CD4-positive, alpha-beta T cell treated with Interleukin-15 for 1 hour (primary cell): Measurements from ENCODE around the gene GLRA2.

Experiments used
- DNase-seq: peaks from one replicate; pipeline ENCODE4 v3.0.0-alpha.2; 2020

The GLRA2 gene

GRCh38 chrX:14529290-14529989, at the start of gene GLRA2:
GLRA2 (plus strand) TSS chrX:14529536; CDS start chrX:14530058, 522 bp downstream.
- no peak for DNase-seq

DNA sequence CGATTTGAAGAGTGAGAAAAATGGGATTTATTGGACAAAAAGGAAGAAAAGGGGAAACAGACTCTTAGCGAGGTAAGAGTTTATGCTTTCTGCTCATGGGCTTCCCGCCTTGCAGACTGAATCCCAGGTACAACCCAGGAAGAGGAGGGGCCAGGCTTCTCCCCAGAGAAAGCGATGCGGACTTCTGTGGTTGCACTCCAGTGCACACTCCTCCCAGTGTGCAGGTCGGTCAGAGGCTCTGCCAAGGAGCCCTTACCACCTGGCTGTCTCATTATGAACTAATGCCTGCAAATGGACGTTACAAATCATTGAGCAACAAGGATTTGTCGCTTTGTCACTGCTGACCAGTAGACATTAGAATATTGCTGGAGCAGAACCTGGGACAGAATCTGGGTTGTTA, 39.9 kb upstream of the GLRA2 start:
- no peak for DNase-seq

DNA sequence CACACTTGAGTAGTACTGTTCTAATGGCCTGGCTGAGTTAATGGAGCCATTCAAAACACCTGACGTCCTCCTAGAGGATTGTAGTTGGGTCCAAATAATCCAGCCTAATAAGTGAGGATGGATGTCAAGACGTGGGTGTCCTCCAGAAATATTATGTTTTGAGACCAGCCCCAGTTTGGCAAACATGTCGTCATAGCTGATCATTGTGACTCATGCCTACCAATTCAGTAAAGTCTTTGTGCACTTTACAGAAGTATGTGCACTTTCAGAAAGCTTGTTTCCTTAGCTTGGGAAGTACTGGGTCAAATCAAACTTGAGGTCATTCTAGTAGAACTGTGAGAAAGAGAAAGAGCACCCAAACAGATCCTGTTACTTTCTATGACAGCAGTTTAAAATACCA, 37.6 kb upstream of the GLRA2 start:
- no peak for DNase-seq

DNA sequence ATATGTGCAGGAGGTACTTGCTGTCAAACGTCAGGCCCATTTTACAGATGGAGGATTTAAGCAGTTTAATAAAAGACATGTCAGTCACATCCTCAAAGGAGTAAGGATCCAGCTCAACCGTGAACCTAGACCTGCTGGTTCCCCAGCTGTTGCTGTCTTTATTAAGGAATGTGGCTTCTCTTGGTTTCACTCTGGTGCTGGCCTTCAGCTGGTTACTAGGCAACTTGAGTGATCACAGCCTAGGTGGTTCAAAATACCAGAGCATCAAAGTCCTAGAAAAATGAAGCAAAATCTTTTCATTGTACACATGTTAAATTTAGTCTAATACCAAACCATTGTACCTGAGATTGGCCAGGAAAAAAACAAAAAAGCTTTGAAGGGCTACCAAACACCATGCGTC, 32.7 kb upstream of the GLRA2 start:
- no peak for DNase-seq

GRCh38 chrX:14497184-14497666, 32.1 kb upstream of the GLRA2 start:
- no peak for DNase-seq

- no peak for DNase-seq
Measured at GRCh38 chrX:14501327-14501726, 28.0 kb upstream of the GLRA2 start.

DNA sequence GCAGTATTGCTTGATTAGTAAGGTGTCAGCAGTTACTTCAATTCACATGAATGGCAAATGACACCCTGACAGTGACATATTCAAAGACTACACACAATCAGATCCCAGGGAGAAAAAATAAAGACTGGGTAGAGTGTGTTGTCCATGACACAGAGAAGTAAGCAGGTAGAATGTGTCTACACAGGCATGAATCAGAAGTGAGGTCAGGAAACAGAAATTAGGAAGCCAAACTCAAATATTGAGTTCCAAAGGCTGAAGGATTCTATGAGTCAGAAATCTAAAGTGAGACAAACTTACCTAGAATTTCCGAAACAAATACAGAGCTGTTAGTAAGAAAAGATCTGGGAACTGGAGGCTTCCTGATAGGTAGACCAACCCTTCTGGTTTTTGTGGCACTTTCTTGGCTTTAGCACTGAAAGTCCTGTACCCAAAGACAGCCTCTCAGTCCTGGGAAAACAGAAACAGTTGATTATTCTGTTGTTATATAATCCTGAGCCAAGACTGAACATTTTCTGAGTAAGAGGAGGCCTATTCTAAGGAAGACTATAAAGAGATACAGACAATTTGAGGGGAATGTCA, 24.3 kb upstream of the GLRA2 start:
- DNase-seq, result no peak

DNA sequence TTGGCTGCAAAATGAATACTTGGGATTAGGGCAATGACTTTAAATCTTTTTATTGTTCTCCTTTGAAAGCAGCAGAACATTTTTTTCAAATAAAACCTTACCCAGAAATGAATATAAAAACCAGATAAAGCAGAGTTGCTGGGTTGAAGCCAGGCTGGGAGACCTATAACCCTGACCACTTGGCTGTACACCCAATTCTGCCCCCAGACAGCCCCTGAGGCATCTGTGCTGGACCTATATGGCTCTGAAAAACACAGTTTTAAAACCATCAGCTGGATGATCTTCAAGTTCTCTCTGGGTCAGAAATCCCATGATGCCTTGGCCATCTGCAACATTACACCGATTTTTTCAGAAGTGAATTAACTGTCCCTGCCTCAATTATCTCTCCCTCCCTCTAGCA, 23.7 kb upstream of the GLRA2 start:
- no peak for DNase-seq

DNA sequence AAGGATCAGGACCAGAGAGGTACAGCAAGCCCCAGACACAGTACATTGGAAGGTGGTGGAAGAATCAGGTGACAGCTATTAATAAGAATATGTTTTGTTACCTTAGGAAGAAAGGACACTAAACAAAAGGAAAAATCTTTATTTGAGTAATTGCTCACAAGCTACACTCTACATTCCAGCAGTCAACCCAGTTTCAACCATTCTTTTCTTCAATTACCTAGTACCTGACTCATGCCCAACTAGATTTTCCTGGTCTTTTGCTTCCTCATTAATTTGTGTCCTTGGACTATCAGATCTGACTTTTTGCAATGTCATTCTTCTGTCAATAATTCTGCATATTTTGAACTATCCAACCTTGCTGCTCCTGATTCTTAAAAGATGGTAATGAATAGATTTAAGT, 22.5 kb upstream of the GLRA2 start:
- no peak for DNase-seq

GRCh38 chrX:14508025-14508690, 21.2 kb upstream of the GLRA2 start:
- DNase-seq, result no peak

- no peak for DNase-seq
Measured at GRCh38 chrX:14509325-14510057, 19.8 kb upstream of the GLRA2 start.

DNA sequence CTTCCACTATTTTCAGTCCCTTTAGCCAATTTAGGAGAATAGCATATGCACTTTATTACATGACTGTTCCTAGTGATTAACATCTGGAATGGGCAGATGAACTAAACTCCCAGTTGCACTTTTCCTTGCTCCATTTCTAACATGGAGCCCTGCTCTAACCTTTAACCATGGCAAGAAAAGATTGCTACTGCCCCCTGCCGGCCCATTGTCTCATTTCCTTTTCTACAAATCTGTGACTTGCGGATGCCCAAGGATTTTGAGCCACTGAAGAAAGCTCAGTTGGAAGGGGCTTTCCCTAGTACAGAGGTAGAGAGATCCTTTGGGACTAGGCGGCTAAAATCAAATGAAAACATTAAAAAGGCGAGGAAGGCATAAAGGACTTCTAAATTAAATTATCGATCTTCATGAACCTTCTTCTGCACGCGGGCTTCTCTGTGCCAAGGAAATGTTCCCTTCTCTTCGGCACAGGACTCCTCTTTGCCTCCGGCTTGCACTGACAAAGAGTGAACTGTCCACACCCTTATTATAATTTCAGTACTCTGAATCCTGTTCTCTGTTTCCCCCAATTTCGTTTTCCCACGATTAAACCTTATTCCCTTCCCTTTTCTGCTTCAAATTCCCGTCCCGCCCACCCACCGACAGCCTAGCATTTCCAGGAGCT, 577 bp upstream of the GLRA2 start:
- DNase-seq, result peak; percentile 17

- no peak for DNase-seq
Measured at GRCh38 chrX:14533867-14534266, 4.5 kb downstream of the GLRA2 start.

- no peak for DNase-seq
Measured at GRCh38 chrX:14546190-14546589, 16.9 kb downstream of the GLRA2 start.

GRCh38 chrX:14554131-14554715, 24.9 kb downstream of the GLRA2 start:
- DNase-seq, result no peak

GRCh38 chrX:14564058-14564457, 34.7 kb downstream of the GLRA2 start:
- no peak for DNase-seq

DNA sequence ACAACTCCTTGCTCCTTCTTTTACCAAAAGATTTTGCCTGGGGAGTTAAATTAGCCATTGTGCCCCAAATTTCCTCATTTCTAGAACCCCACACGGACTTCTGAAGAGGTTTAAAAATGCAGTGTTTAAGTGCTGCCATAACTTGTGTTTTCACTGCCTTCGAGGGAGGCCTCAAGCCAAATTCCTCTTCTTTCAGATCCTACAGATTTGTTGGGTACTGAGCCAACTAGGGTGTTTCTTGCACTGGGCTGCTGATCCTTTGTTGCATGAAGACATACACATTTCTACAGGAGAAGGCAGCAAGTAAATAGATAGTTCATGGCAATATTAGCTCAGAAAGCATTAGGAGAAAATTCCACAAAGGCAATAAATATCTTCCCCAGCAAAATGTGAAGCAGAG, 43.8 kb downstream of the GLRA2 start:
- DNase-seq, result no peak

DNA sequence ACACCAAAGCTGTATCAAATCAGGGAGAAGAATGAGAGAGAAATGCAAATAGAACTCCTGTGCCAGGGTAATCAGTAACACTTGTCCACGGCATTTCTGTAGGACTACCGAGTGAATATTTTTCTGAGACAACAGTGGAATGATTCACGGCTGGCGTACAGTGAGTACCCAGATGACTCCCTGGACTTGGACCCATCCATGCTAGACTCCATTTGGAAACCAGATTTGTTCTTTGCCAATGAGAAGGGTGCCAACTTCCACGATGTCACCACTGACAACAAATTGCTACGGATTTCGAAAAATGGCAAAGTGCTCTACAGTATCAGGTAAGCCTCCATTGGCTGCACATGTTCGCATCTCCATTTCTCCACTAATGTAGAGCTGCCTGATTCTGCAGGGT, 51.7 kb downstream of the GLRA2 start:
- DNase-seq, result no peak

DNA sequence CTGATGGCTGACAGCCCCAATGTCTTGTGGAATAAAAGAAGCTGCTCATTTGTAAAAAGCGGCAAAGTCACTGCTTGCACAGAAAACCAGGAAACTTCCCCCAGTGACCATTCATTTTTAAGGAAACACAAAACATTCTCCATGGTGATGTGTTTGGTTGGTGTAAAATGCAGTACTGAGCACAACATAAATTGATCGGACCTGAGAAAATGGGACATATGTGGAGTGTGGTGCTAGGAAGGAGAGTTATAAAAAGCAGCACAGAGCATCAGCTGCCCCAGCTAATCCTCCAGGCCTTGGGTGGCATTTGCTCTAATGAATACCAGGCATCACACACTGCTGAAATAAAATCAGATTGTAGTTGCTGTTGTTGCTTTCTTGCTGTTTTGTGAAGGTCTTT, 55.2 kb downstream of the GLRA2 start:
- no peak for DNase-seq

DNA sequence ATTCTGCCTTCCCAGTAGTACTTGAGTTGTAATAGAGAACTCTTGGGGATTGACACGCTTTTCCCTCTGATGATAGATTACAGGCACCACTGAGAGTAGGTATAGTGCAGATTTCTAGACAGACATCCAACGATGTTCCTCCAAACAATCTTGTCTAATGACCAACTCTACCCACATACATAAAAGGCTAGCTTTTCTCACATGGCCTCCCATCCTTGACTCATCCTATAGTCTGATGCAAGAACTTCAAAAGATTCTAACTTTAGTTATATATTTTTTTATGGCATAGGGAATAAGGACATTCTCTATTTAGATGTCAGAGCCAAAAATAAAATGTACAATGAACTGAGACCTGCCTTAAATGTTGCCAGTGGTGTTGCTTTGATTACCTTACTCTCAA, 60.9 kb downstream of the GLRA2 start:
- no peak for DNase-seq

- no peak for DNase-seq
Measured at GRCh38 chrX:14590693-14591424, 61.5 kb downstream of the GLRA2 start.

- no peak for DNase-seq
Measured at GRCh38 chrX:14591976-14592375, 62.6 kb downstream of the GLRA2 start.
